Loucy (cell line): ENCODE results near the gene INHBB.
A peak's percentile ranks its signal among the peaks of the same experiment; 100 is the strongest.

Source experiments
- H2AFZ ChIP-seq: fragments of 200-600 bp; sonication (generic); 2 replicates; pipeline ENCODE4 v1.6.0; 2016; ENCODE audit warnings: antibody characterized with exemption, mild to moderate bottlenecking, low read length, moderate library complexity
- H3F3A ChIP-seq: fragments of 200-600 bp; 2 replicates; pipeline ENCODE4 v1.6.0; 2016; ENCODE audit warnings: antibody characterized with exemption, low read depth, mild to moderate bottlenecking
- H3K27me3 ChIP-seq: fragments of 200-600 bp; sonication (generic); 2 replicates; pipeline ENCODE4 v1.6.1; 2014; ENCODE audit warnings: low read length, mild to moderate bottlenecking; ENCODE audit not compliant: insufficient read depth, poor library complexity, severe bottlenecking
- H3K36me3 ChIP-seq: fragments of 200-600 bp; sonication (generic); 2 replicates; pipeline ENCODE4 v1.6.1; 2016; ENCODE audit warnings: low read length; ENCODE audit not compliant: insufficient read depth
- H3K4me1 ChIP-seq: fragments of 200-600 bp; sonication (generic); 2 replicates; pipeline ENCODE4 v1.5.1; 2014; ENCODE audit warnings: low read length, mild to moderate bottlenecking; ENCODE audit not compliant: insufficient read depth, poor library complexity, severe bottlenecking
- H3K4me2 ChIP-seq: fragments of 200-600 bp; sonication (generic); 2 replicates; pipeline ENCODE4 v1.6.0; 2014; ENCODE audit warnings: antibody characterized with exemption, low read length, low read depth, mild to moderate bottlenecking; ENCODE audit not compliant: poor library complexity, severe bottlenecking
- H3K4me3 ChIP-seq: fragments of 200-600 bp; sonication (generic); 2 replicates; pipeline ENCODE4 v1.5.1; 2014; ENCODE audit warnings: low read length, mild to moderate bottlenecking, mixed read lengths; ENCODE audit not compliant: poor library complexity, severe bottlenecking
- H3K79me2 ChIP-seq: fragments of 200-600 bp; sonication (generic); 2 replicates; pipeline ENCODE4 v1.6.1; 2014; ENCODE audit warnings: low read length; ENCODE audit not compliant: insufficient read depth
- H3K9ac ChIP-seq: fragments of 200-600 bp; sonication (generic); 2 replicates; pipeline ENCODE4 v1.6.0; 2014; ENCODE audit warnings: mild to moderate bottlenecking, low read depth, low read length, moderate library complexity; ENCODE audit not compliant: poor library complexity, severe bottlenecking
- H3K9me2 ChIP-seq: fragments of 200-600 bp; sonication (generic); replicated peaks from 2 replicates; pipeline ENCODE4 v1.6.1; 2016; ENCODE audit warnings: low read depth, low read length, mixed read lengths
- H3K9me3 ChIP-seq: fragments of 200-600 bp; sonication (generic); 2 replicates; pipeline ENCODE4 v1.6.1; 2014; ENCODE audit warnings: mild to moderate bottlenecking, antibody characterized with exemption, low read length, low read depth; ENCODE audit not compliant: insufficient read depth
- H4K20me1 ChIP-seq: fragments of 200-600 bp; sonication (generic); 2 replicates; pipeline ENCODE4 v1.6.0; 2014; ENCODE audit warnings: antibody characterized with exemption, low read length, mild to moderate bottlenecking; ENCODE audit not compliant: insufficient read depth, poor library complexity, severe bottlenecking
- EZH2phosphoT487 ChIP-seq: fragments of 200-600 bp; IDR thresholded peaks from 2 replicates; pipeline ENCODE4 v1.6.1; 2018; ENCODE audit warnings: antibody characterized with exemption, mild to moderate bottlenecking, moderate library complexity, borderline replicate concordance
- TF ChIP-seq, protein P1 (sequence below): fragments of 200-600 bp; sonication (generic); conservative IDR thresholded peaks from 2 replicates; pipeline ENCODE4 v1.5.1; 2014; ENCODE audit warnings: mild to moderate bottlenecking, antibody characterized with exemption, low read length

The INHBB gene

DNA sequence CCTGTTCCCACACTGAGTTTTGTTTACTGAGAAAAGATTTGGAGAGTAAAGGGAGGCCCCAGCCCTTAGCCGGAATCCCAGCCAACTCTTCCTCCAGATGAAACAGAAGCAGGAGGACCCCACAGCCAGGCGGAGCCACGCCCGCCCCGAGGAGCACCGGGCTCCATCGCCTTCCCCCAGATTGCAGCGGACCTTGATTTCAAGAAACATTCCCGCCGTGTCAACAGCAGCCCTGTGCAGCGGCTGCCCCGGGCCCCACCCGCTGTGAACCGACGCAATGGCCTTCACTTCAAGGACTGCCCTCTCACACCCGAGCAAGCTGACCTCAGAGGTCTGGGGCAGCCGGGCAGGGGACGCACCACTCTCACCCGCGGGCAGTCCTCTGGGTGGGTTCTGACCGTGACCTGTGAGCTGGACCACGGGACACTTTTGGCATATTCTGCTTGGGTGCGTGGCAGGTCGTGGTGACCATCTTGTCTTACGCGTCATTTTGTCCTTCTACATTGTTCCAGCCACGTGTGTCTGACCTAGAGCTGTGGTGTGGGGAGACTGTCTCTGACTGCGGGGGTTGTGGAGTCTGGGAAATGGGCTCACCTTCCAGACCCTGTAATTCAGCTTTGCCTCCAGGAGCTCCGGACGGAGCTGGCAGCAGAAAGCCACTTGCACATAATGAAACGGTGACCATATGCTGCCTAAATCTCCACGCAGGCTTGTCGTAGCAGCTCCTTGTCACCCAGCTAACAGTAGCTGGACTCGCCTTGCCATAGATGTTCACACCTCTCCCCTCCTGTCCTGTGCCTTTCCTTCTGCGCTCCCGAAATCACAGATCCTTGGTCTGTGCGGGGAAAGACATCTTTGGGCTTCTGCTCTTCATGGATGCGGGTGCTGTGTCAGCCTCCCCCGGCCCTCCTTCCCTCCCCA, 32.0 kb upstream of the INHBB start:
- peak overlapping the region; percentile 77 for H3K4me2 ChIP-seq
- H3K4me1 ChIP-seq = peaks cover 14% of the 10 kb centered on the region
- TF ChIP-seq, protein P1, sequence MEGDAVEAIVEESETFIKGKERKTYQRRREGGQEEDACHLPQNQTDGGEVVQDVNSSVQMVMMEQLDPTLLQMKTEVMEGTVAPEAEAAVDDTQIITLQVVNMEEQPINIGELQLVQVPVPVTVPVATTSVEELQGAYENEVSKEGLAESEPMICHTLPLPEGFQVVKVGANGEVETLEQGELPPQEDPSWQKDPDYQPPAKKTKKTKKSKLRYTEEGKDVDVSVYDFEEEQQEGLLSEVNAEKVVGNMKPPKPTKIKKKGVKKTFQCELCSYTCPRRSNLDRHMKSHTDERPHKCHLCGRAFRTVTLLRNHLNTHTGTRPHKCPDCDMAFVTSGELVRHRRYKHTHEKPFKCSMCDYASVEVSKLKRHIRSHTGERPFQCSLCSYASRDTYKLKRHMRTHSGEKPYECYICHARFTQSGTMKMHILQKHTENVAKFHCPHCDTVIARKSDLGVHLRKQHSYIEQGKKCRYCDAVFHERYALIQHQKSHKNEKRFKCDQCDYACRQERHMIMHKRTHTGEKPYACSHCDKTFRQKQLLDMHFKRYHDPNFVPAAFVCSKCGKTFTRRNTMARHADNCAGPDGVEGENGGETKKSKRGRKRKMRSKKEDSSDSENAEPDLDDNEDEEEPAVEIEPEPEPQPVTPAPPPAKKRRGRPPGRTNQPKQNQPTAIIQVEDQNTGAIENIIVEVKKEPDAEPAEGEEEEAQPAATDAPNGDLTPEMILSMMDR = no peak
- no peak for TF ChIP-seq EZH2phosphoT487
- no peaks in the 10 kb centered on the region for H3K9me2 ChIP-seq
- peak overlapping the region; percentile 95 for H2AFZ ChIP-seq
- H3K36me3 ChIP-seq = no peaks in the 10 kb centered on the region
- H3F3A ChIP-seq = no peaks in the 10 kb centered on the region
- no peaks in the 10 kb centered on the region for H4K20me1 ChIP-seq
- no peaks in the 10 kb centered on the region for H3K27me3 ChIP-seq
- peak overlapping the region; percentile 54 for H3K9ac ChIP-seq
- H3K79me2 ChIP-seq = no peaks in the 10 kb centered on the region
- H3K4me3 ChIP-seq = peak overlapping the region; percentile 76
- no peaks in the 10 kb centered on the region for H3K9me3 ChIP-seq

DNA sequence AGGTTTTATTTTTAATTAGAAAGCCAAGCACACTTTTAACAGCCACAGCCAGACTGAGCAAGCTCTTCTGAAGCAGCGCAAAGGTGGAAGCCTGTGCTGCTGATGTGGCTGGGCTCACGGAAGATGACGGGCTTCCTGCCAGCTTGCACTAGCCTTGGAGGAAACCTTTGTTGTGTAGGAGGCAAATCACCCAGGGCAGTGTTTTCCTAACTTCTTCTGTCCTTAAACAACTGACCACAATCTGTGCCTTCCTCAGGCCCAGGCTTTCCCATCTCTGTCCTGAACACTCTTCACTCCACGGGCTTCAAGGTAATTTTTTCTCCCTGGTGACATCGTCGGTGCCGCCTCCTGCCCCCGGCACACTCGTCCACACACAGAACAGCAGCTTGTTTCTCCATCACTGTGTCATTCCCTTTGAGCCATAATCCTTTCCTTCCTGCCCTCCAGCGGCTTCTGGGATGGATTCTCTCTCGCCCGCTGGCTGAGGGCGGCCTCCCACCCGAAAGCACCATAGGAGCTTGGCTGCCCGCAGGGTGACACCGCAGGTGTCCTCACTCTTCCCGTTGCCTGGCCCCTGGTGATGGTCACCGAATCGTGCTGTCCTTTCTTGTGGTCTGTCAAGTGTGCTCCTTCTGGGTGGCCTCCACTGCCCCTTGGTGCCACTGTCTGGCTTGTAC, 31.1 kb upstream of the INHBB start:
- peaks cover 14% of the 10 kb centered on the region for H3K4me1 ChIP-seq
- no peaks in the 10 kb centered on the region for H4K20me1 ChIP-seq
- no peaks in the 10 kb centered on the region for H3K79me2 ChIP-seq
- H3K9me3 ChIP-seq = no peaks in the 10 kb centered on the region
- TF ChIP-seq, protein P1 = no peak
- no peak for TF ChIP-seq EZH2phosphoT487
- H3K4me2 ChIP-seq = peak overlapping the region; percentile 77
- no peaks in the 10 kb centered on the region for H3K27me3 ChIP-seq
- no peaks in the 10 kb centered on the region for H3K36me3 ChIP-seq
- no peak overlapping the region for H3K9ac ChIP-seq
- H3F3A ChIP-seq = no peaks in the 10 kb centered on the region
- H3K9me2 ChIP-seq = no peaks in the 10 kb centered on the region
- peak overlapping the region; percentile 95 for H2AFZ ChIP-seq
- H3K4me3 ChIP-seq = peak overlapping the region; percentile 76

DNA sequence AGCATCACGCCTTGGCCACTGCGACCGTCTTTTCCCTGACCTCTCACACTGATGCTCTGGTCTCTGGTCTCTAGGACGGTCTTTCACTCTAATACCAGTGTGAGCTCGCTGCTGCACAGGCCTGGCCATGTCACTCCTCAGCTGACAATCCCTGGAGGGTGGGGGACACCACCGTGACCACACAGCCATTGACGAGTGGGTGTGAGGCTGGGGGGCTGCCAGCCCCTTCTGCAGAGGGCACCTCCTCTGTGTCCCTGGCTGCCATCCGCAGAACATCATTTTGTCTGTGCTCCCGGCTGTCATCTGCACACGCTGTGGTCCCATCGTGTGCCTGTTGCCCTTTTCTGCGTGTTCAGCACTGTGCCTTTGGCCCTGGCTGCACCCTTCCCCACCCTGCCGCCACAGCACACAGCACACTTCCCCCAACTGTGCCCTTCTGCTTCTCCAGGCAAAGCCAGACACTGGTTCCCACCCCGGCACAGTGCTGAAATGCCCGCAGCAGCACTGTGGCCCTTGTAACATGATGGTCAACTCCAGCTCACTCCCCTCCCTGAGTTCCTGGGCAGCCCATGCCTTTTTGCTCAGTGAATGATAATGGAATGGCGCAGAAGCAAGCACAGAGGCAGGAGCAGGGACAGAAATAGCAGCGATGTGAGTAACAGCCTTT, 30.4 kb upstream of the INHBB start:
- TF ChIP-seq, protein P1 = no peak
- no peak for TF ChIP-seq EZH2phosphoT487
- Histone ChIP-seq H3F3A (no peaks in the 10 kb centered on the region), H3K4me1 (peaks cover 14% of the 10 kb centered on the region), H4K20me1 (no peaks in the 10 kb centered on the region), H3K4me2 (no peak overlapping the region), H3K9me3 (no peaks in the 10 kb centered on the region), H3K9me2 (no peaks in the 10 kb centered on the region), H3K79me2 (no peaks in the 10 kb centered on the region), H3K9ac (no peak overlapping the region), H3K36me3 (no peaks in the 10 kb centered on the region), H2AFZ (no peak overlapping the region), H3K4me3 (no peak overlapping the region), H3K27me3 (no peaks in the 10 kb centered on the region)
